ENCODE data around the gene PTPRK. TPM values are rescaled to one million over a fixed set of nuclear protein-coding genes. Genes with fewer than 3 reads are reported as not detected.

PTPRK gene
- total and polyA plus RNA-seq, 10 of the 15 experiments (the other 5 are each of a cell fraction or from before 2014, with no cell fraction given), result 0.23 to 1.9 (median 0.55) TPM

GRCh38 chr6:128367437-128367836 is 153.0 kb downstream of the PTPRK start:
- no TSS peak for BruUV-seq (replicated peaks)
- H4K20me1 ChIP-seq (ENCODE audit: control insufficient read depth, insufficient read depth), result no peaks in the 10 kb centered on the region
- no peak for TF ChIP-seq SMC3 (IDR thresholded peaks at IDR 0.05; ENCODE audit: borderline replicate concordance, low read length)
- no peak for TF ChIP-seq PRDM15 (CRISPR knock-in tag; IDR thresholded peaks at IDR 0.05)
- no peak for TF ChIP-seq ESRRA (IDR thresholded peaks at IDR 0.05; ENCODE audit: low read length)
- TF ChIP-seq IRF5 (IDR thresholded peaks at IDR 0.05; ENCODE audit: borderline replicate concordance), result no peak
- no peak for TF ChIP-seq BMI1 (IDR thresholded peaks at IDR 0.05; ENCODE audit: borderline replicate concordance)
- no peak for TF ChIP-seq ZNF24 (IDR thresholded peaks at IDR 0.05)
- no peak for TF ChIP-seq NR2C2 (IDR thresholded peaks at IDR 0.05; ENCODE audit: borderline replicate concordance, control insufficient read depth, insufficient read length, low read depth)
- TF ChIP-seq SP1 (IDR thresholded peaks at IDR 0.05; ENCODE audit: low read depth, low read length), result no peak
- TF ChIP-seq IKZF1 (conservative IDR thresholded peaks at IDR 0.05), result no peak
- no peak for TF ChIP-seq NR2F1 (conservative IDR thresholded peaks at IDR 0.05)
- TF ChIP-seq MEF2A (IDR thresholded peaks at IDR 0.05; ENCODE audit: insufficient read depth, low read depth, low read length), result no peak
- H3K9me3 ChIP-seq (replicated peaks; ENCODE audit: control insufficient read depth, insufficient read depth, low read length), result no peaks in the 10 kb centered on the region
- in situ Hi-C loops (cut with MboI) (no loop called here), intact Hi-C loops (cut with micrococcal nuclease; ENCODE audit: unreplicated experiment) (no loop called here)
- H2AFZ ChIP-seq (ENCODE audit: control insufficient read depth, low read depth, low read length), result no peak overlapping the region
- no peak for ATAC-seq
- H3K36me3 ChIP-seq (ENCODE audit: control insufficient read depth in 2 of 2, insufficient read depth in 2 of 2, low read length in 1 of 2), result no peaks in the 10 kb centered on the region
- ChIA-PET SMC1A (ENCODE audit: uncharacterized antibody, unreplicated experiment) (no interaction called here), RAD21 (ENCODE audit: unreplicated experiment) (no interaction called here), CTCF (no interaction called here), POLR2A (no interaction called here)
- H3K4me2 ChIP-seq (ENCODE audit: control insufficient read depth, insufficient read depth), result no peak overlapping the region
- no peak for FAIRE-seq
- 45% methylated on average over 4 of the region's 4 CpGs for WGBS (ENCODE audit: insufficient coverage, insufficient replicate concordance, low lambda C conversion rate, missing lambda C conversion rate)
- DNase-seq (ENCODE audit: low read depth, low spot score), result no peak
- no peaks in the 10 kb centered on the region for H3K27me3 ChIP-seq (replicated peaks in 1 of 2; ENCODE audit: control insufficient read depth in 2 of 2, insufficient read depth in 2 of 2, low read length in 1 of 2)
- H3K4me1 ChIP-seq (ENCODE audit: control insufficient read depth, insufficient read depth, low read length), result no peaks in the 10 kb centered on the region
- no peak overlapping the region for H3K27ac ChIP-seq (ENCODE audit: control insufficient read depth, insufficient read depth)
- H3K4me3 ChIP-seq, result no peak overlapping the region
- no peaks in the 10 kb centered on the region for H3K79me2 ChIP-seq (ENCODE audit: control insufficient read depth, insufficient read depth, low read length)
- no peak overlapping the region for H3K9ac ChIP-seq (ENCODE audit: control insufficient read depth, insufficient read depth, low read length)

All from GM12878 (cell line).